Astrocyte (in vitro differentiated cells and primary cell): ENCODE results near the gene CLASP1.

Source experiments
- EZH2 ChIP-seq: IDR thresholded peaks from 2 replicates; pipeline ENCODE4 v1.6.1; 2012; ENCODE audit warnings: mild to moderate bottlenecking, low read length, inconsistent platforms; ENCODE audit not compliant: insufficient read depth
- TF ChIP-seq, protein P1 (sequence below): IDR thresholded peaks from 2 replicates; pipeline ENCODE4 v1.5.1; 2011; ENCODE audit warnings: low read depth, mild to moderate bottlenecking, inconsistent platforms, low read length, moderate library complexity; ENCODE audit not compliant: insufficient read depth

DNA sequence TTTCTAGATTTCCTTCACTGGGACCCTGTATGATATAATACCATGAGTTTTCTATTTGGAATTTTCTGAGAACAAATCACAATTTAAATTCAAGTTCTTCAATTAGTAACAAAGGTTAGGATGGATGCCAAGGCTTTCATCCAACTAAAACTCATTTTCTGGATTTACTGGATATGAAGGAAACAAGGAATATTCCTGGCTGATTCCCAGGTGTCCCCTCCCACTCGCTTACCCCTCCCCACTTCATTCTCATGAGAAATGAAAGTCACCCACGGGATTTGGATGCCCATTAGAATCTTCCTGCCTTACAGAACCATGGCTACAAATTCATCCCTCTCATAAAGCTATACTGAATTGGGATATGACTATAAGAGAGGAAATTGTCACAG is 78.6 kb downstream of the CLASP1 start:
- TF ChIP-seq EZH2 = no peak
- TF ChIP-seq, protein P1, sequence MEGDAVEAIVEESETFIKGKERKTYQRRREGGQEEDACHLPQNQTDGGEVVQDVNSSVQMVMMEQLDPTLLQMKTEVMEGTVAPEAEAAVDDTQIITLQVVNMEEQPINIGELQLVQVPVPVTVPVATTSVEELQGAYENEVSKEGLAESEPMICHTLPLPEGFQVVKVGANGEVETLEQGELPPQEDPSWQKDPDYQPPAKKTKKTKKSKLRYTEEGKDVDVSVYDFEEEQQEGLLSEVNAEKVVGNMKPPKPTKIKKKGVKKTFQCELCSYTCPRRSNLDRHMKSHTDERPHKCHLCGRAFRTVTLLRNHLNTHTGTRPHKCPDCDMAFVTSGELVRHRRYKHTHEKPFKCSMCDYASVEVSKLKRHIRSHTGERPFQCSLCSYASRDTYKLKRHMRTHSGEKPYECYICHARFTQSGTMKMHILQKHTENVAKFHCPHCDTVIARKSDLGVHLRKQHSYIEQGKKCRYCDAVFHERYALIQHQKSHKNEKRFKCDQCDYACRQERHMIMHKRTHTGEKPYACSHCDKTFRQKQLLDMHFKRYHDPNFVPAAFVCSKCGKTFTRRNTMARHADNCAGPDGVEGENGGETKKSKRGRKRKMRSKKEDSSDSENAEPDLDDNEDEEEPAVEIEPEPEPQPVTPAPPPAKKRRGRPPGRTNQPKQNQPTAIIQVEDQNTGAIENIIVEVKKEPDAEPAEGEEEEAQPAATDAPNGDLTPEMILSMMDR = no peak
